Measurements from ENCODE around the gene METAP1D. TPM values are rescaled to one million over a fixed set of nuclear protein-coding genes. Genes with fewer than 3 reads are reported as not detected.

The METAP1D gene
- total RNA-seq, 1 experiment from 2014 or later = 5.2 TPM

DNA sequence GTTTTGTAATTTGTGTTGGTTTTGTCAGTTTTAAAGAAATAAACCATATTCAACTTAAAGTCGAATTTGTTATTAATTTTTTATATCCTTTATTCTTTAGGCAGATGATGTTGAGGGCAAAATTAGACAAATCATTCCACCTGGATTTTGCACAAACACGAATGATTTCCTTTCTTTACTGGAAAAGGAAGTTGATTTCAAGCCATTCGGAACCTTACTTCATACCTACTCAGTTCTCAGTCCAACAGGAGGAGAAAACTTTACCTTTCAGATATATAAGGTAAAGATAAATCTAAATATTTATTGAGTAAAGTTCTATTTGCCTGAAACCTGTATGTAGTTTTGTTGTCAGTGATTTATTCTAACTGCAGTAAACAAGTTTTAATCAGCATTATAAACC, 34.5 kb upstream of the METAP1D start:
- no peak overlapping the region for H3K27ac Mint-ChIP-seq

More for the DNA sequence above, 34.5 kb upstream of the METAP1D start:
- no peak for DNase-seq
- no peaks in the 10 kb centered on the region for H3K23me2 ChIP-seq (ENCODE audit: insufficient read length, low read depth, low read length, poor library complexity, severe bottlenecking)
- no peak overlapping the region for H3K4ac ChIP-seq (ENCODE audit: low read depth, low read length)
- H2AFZ ChIP-seq (ENCODE audit: low read length) = no peak overlapping the region
- no peaks in the 10 kb centered on the region for H3K27me3 ChIP-seq (ENCODE audit: insufficient read depth, low read length)
- no peaks in the 10 kb centered on the region for H3K27me3 Mint-ChIP-seq (ENCODE audit: low read depth)
- no peak overlapping the region for H3K14ac ChIP-seq (ENCODE audit: insufficient read depth, low read length)
- H4K8ac ChIP-seq (replicated peaks; ENCODE audit: insufficient read length, low read depth, low read length) = no peak overlapping the region
- H3K27ac ChIP-seq (ENCODE audit: insufficient read length, low read depth, low read length) = no peak overlapping the region
- no peak overlapping the region for H2BK15ac ChIP-seq (ENCODE audit: low read depth, low read length)
- H2BK20ac ChIP-seq (ENCODE audit: low read depth, low read length, poor library complexity, severe bottlenecking) = no peak overlapping the region
- no peak overlapping the region for H2BK5ac ChIP-seq (ENCODE audit: insufficient read length, low read length)
- no peak overlapping the region for H4K91ac ChIP-seq (ENCODE audit: insufficient read length, low read depth, low read length)
- 0 out of 4 replicates have a peak, but pooled peaks cover 0 to 3% of the 10 kb centered on the region in 2 experiments for H3K4me1 Mint-ChIP-seq
- no peak overlapping the region for H2AK5ac ChIP-seq (ENCODE audit: insufficient read length, low read length)
- no peak overlapping the region for H2BK12ac ChIP-seq (ENCODE audit: insufficient read length, low read depth, low read length)
- H3T11ph ChIP-seq (ENCODE audit: low read length) = no peak overlapping the region
- no peak overlapping the region for H4K5ac ChIP-seq (ENCODE audit: insufficient read length, low read depth, low read length)
- no peaks in the 10 kb centered on the region for H3K79me1 ChIP-seq (ENCODE audit: insufficient read depth, low read depth, low read length, poor library complexity, severe bottlenecking)
- H3K4me2 ChIP-seq (ENCODE audit: insufficient read depth, insufficient read length, low read length) = no peak overlapping the region
- no peak overlapping the region for H3K18ac ChIP-seq (ENCODE audit: insufficient read length, low read depth, low read length)
- H3K79me2 ChIP-seq (ENCODE audit: insufficient read depth, low read length) = no peaks in the 10 kb centered on the region
- H3K4me3 Mint-ChIP-seq = no peak overlapping the region
- H3K9me3 ChIP-seq (ENCODE audit: control insufficient read depth, low read depth, low read length) = no peaks in the 10 kb centered on the region
- H3K4me1 ChIP-seq (ENCODE audit: insufficient read depth, low read length) = no peaks in the 10 kb centered on the region
- no peaks in the 10 kb centered on the region for H4K20me1 ChIP-seq (ENCODE audit: control insufficient read depth, insufficient read depth, insufficient read length)
- H3K56ac ChIP-seq (ENCODE audit: insufficient read length, low read depth, low read length) = no peak overlapping the region
- TF ChIP-seq, protein P1, sequence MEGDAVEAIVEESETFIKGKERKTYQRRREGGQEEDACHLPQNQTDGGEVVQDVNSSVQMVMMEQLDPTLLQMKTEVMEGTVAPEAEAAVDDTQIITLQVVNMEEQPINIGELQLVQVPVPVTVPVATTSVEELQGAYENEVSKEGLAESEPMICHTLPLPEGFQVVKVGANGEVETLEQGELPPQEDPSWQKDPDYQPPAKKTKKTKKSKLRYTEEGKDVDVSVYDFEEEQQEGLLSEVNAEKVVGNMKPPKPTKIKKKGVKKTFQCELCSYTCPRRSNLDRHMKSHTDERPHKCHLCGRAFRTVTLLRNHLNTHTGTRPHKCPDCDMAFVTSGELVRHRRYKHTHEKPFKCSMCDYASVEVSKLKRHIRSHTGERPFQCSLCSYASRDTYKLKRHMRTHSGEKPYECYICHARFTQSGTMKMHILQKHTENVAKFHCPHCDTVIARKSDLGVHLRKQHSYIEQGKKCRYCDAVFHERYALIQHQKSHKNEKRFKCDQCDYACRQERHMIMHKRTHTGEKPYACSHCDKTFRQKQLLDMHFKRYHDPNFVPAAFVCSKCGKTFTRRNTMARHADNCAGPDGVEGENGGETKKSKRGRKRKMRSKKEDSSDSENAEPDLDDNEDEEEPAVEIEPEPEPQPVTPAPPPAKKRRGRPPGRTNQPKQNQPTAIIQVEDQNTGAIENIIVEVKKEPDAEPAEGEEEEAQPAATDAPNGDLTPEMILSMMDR (conservative IDR thresholded peaks at IDR 0.05) = no peak
- no peaks in the 10 kb centered on the region for H3K9me3 Mint-ChIP-seq
- peaks cover 6 to 23% (median 18%) of the 10 kb centered on the region in 3 experiments; a peak in 5 of 7 replicates for H3K36me3 Mint-ChIP-seq (ENCODE audit: insufficient read depth in 1 of 3, low read depth in 3 of 3)
- H3K23ac ChIP-seq (ENCODE audit: insufficient read length, low read depth, low read length) = no peak overlapping the region
- H2BK120ac ChIP-seq (ENCODE audit: low read depth, low read length, poor library complexity, severe bottlenecking) = no peak overlapping the region
- no peak overlapping the region for H3K9ac ChIP-seq (ENCODE audit: extremely low read depth, insufficient read length, low read length)
- WGBS (ENCODE audit: extremely low coverage, insufficient read length, low lambda C conversion rate) = no CpG with 5 or more reads among the region's 3 CpGs
